GM12891 (cell line): ENCODE results near the gene DOCK11.

Source experiments
- POLR2A ChIP-seq: IDR thresholded peaks from 2 replicates; pipeline ENCODE4 v1.6.1; 2011; ENCODE audit warnings: low read depth, low read length, control low read depth
- TAF1 ChIP-seq: IDR thresholded peaks from 2 replicates; pipeline ENCODE4 v1.6.1; 2011; ENCODE audit warnings: low read depth, low read length, control low read depth

DNA sequence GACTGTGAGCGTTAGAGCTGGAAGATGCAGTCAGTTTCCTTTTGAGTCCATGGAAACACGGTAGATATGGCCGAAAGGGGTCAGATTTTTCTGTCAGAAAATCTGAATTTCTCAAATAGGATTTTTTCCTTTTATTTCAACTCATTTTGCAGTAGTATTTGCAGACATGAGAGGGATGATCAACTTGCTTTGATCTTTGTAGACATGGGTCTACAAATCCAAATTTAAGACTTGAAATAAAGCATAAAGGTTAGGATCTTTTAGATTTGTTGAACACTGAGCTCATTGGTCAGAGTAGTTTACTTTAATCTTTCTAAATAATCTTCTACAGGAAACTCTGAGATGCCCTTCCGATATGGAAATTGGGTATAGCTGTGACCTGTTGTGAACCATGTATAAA is 44.7 kb downstream of the DOCK11 start:
- no peak for TF ChIP-seq POLR2A
- no peak for TF ChIP-seq TAF1
